HCEC 1CT (cell line): ENCODE data around the gene TPM2.

Experiments
- DNase-seq: peaks from one replicate; pipeline ENCODE4 v3.0.0-alpha.2; 2017

The TPM2 gene

DNA sequence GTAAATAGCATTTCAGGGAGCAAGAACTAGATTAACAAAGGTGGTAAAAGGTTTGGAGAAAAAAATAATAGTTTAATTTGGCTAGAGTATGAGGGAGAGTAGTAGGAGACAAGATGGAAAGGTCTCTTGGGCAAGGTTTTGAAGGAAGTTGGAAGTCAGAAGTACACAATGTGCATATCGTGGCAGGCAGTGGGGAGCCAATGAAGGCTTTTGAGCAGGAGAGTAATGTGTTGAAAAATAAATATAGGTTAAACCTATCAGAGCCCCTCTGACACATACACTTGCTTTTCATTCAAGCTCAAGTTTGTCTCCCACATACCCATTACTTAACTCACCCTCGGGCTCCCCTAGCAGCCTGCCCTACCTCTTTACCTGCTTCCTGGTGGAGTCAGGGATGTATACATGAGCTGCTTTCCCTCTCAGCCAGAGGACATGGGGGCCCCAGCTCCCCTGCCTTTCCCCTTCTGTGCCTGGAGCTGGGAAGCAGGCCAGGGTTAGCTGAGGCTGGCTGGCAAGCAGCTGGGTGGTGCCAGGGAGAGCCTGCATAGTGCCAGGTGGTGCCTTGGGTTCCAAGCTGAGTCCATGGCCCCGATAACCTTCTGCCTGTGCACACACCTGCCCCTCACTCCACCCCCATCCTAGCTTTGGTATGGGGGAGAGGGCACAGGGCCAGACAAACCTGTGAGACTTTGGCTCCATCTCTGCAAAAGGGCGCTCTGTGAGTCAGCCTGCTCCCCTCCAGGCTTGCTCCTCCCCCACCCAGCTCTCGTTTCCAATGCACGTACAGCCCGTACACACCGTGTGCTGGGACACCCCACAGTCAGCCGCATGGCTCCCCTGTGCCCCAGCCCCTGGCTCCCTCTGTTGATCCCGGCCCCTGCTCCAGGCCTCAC, 16.3 kb downstream of the TPM2 start, which contains the start of gene CA9:
CA9 (plus strand) TSS at position 797 of the 893 bp plus-strand sequence; CDS start at position 829, 32 bp downstream.
- no peak for DNase-seq

DNA sequence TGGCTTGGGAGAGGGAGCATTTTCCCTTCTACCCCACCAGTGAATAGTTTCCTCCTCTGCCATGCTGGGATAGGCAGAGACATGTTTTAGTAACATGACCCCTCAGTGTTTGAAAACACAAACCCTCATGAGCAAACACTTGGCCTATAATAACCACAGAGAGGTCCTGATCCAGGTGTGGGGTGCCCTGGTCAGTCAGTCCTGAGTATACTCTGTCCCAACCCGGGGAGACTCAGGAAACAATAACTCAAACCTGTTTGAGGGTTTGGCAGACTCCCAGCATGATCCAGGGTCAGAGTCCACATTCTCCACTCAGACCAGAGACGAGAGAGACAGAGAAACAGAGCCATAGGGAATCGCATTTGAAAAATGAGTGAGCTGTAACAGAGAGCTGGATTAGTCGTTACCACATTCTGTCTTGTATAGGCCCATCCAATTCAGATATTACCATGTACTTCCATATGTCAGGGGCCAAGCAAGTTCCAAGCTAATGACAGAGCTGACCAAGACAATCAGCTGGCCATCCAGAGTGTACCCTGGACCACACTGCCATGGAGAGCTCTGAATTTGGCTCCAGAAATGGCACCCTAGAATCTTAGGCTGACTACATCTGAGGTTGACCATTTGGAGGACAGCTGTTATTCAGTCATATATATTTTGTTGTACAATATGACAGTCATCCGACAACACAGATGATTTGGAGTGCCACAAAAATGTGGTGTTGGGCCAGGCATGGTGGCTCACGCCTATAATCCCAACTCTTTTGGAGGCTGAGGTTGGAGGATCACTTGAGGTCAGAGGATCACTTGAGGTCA, 20.2 kb downstream of the TPM2 start:
- DNase-seq: peak; percentile 70

DNA sequence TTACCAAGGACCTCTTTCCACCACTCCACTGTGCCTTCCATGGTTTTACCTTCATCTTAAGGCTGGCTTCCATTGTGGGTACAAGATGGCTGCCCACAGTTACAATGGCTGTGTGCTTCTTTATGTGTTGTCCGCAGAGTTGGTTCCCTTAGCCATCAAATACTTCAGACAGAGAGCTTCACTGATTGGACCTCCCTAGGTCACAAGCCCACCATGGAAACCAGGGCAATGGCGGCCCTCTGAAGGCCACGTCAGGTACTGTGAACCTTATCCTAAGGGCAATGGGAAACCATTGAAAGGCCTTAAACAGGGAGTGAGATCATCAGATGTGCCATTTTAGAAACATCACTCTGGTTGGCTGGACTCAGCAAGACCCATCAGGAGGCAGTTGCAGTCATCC, 21.8 kb downstream of the TPM2 start:
- no peak for DNase-seq

DNA sequence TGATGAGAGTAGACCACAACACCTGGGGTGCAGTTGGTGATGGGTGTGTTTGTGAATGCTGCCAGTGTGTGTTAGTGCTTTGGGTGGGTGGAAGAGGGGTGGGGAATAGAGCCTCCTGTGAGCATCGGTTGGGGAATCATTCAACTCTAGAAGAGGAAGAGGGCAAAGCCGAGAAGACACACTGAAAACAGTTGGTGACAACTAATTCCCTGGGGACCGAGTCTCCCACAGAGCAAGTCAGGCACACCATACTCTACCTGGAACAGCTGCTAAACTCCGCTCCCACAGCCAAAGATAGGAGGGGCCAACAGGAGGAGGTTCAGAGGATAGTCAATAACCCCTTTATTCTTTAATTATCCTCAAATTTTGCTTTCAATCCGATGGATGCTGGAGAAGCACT, 23.2 kb downstream of the TPM2 start:
- DNase-seq: no peak

DNA sequence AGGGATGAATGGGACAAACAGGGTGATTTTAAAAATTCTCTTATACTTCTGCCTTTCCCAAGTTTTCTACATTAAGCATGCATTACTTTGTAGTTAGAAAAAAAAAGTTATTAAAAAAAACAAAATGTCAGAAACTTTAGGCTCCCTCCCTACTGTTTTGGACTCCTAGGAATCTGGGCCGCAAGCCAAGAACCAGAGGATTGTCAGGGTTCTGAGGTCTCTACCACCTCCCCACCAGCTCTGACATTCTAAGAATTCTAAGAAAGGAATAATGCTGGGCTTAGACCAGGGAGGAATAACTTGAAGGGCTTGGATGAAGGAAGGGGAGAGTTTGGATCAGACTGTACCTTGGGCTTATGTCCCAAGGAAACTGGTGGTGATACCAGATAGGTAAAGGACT, 23.7 kb downstream of the TPM2 start:
- DNase-seq: no peak

DNA sequence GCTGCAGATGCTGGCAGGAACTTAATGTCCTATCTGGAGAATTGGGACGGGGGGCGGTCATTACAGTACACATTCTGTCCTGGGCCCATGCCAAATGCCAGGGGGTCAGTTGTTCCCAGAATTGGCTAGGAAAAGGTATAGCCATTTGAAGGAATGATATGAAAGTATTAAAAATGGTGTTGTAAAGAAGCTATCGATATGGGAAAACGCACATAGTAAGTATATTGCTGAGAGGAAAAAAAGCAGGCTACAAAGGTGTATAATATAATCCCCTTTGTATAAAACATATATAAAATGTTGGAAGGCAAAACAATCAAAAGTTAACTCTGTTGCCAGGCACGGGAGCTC, 24.3 kb downstream of the TPM2 start:
- DNase-seq: no peak

DNA sequence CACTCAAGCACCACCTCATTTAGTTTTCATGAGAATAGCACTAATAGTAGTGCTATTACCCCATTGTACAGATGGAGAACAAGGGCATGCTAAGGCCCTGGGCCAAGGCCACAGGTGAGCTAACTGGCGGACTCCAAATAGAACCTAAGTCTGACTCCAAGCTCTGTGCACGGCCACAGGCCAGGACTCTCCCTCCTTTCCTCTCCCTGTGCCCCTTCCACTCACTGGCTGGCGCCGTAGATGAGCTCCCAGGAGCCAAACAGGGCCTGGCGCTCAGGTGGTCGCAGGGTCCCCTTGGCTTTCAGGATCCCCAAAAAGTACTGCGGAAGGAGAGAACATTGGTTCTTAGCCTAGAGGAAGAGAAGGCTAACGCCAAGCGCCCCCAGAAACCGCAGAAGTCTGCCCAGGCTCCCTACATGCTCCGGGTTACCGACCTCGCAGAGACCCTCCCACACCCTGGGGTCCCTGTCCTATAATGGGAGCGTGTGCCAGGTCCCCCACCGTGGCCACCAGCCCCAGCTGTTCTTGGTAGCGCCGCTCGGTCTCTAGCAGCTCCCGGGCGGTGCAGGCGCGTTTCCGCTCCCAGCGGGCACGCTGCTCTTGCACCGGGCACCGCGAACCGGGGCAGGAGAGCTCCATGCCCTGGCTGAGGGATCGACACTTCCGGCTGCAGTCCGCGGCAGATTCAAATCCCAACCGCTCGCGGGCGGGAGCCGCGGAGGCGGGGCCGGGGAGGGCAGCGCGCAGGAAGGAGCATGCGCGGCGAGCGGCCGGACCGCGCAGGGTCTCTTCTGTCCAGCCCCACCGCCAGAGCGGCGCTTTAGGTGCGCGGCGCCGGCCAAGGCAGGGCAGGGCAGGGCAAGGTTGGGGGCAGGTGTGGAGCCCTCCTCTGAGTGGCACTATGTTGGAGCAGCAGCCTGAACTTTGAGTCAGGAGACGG, 24.9 kb downstream of the TPM2 start, which contains the start of gene ARHGEF39:
ARHGEF39 (minus strand) TSS at position 665 of the 940 bp plus-strand sequence; CDS start at position 639, 26 bp downstream.
- peak; percentile 83 for DNase-seq

DNA sequence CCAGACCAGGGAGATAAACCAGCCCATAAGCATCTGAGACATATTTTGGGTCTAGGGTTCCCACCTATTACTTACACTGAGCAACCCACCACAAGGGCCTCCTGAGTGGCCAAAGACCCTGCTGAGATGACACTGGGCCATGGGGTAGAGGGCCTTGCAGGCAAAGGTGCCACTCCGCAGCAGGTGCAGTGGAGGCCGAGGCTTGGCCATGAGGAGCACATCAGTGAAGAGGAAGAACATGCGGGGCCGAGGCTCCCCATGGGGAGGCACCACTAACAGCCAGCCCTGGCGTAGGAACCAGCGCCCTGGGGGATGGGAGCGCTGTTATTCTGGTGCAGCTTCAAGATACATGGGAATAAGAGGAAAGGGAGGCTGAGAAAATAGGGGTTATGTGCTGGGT, 27.3 kb downstream of the TPM2 start:
- no peak for DNase-seq

DNA sequence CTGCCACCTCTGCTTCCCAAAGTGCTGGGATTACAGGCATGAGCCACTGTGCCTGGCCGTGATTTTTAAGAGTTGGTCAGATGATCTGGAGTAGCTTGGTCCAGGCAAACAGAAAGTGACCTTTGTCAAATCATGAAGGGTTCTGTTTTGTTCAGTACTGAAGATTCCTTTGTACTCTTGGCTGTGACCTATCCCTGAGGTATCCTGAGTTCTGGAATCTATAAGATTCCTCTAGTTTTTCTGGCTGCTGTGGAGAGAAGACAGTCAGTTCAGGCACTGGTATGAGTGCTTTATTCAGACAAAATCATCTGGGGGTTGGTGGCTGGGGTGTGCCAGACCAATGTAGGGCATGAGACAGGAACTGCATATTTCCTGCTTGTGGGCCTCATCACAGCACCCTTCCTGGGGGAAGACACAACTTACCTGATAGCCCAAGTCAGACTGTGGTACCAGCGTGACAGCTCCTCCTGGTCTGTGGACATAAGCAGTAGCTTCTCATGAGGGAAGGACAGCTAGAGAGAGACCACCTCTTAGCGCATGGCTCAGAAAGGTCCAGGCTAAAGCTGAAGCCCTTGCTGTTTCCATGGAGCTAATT, 27.9 kb downstream of the TPM2 start:
- no peak for DNase-seq

DNA sequence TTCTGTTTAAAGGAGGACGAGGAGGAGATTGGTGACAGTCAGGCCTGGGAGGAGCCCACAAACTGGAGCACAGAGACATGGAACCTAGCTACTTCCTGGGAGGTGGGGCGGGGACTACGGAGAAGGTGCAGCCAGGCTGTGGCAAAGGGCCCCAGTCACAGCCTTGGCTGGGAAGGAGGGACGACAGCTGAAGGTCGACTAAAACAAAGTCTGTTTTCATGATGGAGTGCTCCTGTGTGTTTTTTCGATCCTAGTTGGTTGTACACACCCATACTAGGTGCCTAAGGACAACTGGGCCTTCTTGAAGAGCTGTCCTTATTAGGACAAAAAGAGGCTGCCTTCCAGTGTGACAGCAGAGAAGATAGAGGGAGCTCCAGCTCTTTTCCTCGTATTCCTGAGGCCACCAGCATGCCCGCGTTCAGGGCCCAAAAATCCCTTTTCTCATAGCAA, 28.7 kb downstream of the TPM2 start:
- peak; percentile 64 for DNase-seq

DNA sequence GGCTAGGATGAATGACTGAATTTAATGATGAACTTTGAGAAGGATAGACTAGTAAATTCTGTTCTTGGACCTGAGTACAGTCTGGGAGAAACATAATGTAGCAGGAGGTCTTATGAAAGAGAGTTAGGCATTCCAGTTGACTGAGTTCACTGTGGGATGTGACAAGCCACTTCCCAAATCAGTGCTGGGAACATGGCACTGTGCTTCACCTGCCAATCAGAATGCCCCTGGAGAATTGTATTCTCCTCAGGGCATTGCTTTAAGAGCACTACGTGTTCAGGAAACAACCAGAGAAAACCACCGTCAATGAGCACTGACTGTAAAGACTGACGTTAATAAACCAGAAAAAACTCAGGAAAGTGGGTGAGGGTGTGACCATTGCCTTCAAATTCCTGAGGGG, 30.4 kb downstream of the TPM2 start:
- peak; percentile 56 for DNase-seq

DNA sequence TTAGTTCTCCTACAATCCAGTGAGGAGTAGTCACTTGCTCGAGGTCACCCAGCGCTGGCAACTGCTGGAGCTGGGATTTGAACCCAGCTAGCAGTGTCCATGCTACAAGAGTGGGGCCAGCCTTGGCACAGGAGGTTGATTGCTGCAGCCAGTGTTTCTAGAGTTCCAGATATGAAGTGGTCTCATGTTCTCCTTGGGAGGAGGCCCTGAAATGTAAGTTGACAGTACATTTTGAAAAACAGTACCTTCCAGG, 30.8 kb downstream of the TPM2 start:
- DNase-seq: peak; percentile 80

DNA sequence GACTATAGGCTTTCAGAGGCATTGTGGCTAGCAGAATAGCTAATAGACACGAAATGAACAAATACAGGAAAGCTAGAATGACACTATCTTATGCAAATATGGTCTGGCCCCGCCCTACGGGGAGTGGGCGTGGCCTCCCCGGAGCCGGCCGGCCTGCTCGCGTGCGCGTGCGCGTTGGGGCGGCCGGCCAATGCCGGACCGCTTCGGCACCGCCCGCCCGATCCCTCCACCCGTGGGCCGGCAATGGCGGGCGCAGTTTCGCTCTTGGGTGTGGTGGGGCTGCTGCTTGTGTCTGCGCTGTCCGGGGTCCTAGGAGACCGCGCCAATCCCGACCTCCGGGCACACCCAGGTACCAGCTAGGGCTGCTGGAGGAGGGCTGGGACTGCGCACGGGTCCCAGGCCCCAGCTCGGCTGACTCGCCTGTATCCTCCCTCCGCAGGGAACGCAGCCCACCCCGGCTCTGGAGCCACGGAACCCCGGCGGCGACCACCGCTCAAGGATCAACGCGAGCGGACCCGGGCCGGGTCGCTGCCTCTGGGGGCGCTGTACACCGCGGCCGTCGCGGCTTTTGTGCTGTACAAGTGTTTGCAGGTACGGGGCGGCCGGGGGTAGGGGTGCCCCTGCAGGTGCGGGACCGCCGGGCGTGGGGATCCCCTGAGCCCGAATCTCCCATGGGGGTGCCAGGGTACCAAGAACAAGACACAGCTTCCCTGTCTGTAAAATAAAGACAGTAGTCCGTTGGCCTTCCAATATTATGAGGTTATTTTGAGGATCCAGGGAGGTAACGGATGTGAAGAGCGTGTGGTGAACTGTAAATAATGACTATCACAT, 31.4 kb downstream of the TPM2 start, which contains the start of gene CCDC107:
CCDC107 (plus strand) TSS at position 156 of the 831 bp plus-strand sequence; CDS start at position 244, 88 bp downstream.
- DNase-seq: peak; percentile 76

DNA sequence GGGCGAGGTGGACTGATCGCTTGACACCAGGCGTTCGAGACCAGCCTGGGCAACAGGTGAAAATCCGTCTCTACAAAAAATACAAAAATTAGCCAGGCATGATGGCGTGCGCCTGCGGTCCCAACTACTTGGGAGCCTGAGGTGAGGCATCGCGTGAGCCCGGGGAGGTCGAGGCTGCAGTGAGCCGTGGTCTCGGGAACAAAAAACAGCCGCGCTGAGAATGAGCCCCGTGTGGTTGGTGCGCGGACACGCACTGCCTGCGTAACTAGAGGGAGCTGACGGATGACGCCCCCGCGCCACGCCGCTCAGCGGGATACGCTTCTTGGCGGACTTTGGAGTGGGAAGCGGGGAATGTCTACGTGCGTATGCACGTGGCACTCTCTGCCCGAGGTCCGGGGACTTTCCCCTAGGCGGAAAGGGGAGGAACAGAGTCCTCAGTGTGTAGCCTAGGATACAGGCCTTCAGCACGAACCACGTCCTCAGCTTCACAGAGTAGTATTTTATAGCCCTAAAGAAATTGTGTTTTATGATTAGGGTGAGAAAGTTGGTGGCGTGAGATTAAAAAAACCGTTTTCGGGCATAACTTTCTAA, 32.1 kb downstream of the TPM2 start, which contains the start of gene RMRP:
RMRP (minus strand) TSS at position 474 of the 591 bp plus-strand sequence.
- peak; percentile 100 for DNase-seq

DNA sequence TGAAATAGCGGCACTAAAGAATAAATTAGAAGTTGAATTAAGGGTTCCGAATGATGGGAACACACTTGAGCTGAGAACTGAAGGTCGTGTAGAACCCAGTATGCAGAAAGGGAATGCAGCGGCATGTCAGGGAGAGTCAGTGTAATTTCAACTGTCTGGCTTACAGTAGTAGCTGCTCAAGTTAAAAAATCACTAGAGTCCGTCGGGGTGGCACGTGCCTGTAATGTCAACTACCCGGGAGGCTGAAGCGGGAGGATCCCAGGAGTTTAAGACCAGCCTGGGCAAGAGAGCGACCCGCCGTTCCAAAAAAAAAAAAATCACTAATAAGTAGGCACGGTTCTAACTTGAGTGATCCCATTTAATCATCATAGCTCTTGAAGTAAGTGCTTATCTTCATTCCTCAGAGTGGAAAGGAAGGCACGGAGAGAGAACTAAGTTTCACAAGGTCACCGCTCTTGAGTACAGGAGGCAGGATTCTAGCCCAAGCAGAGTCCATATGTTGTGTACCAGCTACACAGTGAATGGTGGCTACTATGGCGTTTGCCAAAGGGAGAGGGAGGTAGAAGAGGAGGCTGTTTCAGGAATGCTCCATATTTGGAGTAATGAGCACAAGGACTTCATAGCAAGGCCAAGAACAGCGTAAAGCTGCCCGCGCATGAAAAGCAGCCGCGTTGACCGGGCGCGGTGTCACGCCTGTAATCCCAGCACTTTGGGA, 32.7 kb downstream of the TPM2 start:
- DNase-seq: peak; percentile 42

DNA sequence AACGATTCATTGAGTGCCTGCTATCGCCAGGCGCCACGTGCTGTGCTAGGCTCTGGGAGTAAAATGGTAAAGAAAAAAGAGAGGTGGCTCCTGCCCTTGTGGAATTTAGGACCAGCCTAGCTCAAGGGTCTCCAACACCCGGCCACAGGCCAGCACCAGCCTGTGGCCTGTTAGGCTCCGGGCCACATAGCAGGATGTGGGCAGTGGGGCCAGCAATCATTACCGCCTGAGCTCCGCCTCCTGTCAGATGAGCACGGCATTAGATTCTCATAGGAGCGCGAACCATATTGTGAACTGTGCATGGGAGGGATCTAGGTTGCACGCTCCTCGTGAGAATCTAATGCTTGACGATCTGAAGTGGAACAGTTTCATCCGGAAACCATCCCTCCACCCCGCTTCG, 33.4 kb downstream of the TPM2 start:
- DNase-seq: no peak

DNA sequence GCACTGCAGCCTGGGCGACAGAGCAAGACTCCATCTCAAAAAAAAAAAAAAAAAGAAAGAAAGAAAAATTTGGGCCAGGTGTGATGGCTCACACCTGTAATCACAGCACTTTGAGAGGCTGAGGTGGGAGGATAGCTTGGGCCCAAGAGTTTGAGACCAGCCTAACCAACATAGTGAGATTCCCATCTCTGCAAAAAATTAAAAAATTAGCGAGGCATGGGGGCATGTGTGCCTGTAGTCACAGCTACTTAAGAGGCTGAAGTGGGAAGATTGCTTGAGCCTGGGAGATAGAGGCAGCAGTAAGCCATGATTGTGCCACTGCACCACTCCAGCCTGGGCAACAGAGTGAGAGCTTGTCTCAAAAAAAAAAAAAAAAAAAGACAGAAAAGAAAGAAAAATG, 36.1 kb downstream of the TPM2 start:
- no peak for DNase-seq

DNA sequence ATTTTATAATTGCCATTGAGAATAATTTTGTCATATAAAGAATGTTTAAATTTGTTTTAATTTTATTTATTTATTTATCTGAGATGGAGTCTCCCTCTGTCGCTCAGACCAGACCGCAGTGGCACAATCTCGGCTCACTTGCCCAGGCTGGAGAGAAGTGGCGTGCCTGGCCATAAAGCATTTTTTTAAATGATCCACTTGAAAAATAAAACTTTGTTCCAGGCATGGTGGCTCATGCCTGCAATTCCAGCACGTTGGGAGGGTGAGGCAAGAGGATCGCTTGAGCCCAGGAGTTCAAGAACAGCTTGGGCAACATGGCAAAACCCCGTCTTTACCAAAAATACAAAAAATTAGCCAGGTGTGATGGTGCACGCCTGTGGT, 36.9 kb downstream of the TPM2 start:
- DNase-seq: no peak

DNA sequence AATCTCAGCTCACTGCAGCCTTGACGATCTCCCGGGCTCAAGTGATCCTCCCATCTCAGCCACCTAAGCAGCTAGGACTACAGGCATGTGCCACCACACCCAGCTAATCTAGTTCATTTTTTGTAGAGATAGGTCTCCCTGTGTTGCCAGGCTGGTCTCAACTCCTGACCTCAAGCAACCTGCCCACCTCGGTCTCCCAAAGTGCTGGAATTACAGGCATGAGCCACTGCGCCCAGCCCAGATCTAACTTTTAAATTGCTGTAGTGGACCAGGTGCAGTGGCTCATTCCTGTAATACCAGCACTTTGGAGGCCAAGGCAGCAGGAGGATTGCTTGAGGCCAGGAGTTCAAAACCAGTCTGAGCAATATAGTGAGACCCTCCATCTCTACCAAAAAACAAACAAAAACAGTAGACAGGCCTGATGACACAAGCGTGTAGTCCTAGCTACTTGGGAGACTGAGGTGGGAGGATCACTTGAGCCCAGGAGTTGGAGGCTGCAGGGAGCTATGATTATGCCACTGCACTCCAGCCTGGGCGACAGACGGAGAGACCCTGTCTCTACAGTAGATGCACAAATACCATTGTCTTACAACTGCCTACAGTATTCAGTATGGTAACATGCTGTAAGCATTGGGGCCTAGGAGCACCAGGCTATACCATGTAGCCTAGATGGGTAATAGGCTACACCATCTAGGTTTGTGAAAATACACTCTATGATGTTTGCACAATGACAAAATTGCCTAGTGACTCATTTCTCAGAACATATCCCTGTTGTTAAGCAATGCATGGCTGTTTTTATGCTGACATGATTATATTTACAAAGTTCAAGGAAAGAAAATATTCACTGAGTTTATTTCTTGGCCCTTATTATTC, 37.5 kb downstream of the TPM2 start:
- peak; percentile 77 for DNase-seq
